Panc1 (cell line): ENCODE measurements around the gene EIF5A.

Experiments used
- POLR2AphosphoS5 ChIP-seq: IDR thresholded peaks from 2 replicates; pipeline ENCODE4 v1.6.1; 2012; ENCODE audit warnings: mild to moderate bottlenecking, low read depth, low read length, moderate library complexity
- SIN3A ChIP-seq: IDR thresholded peaks from 2 replicates; pipeline ENCODE4 v1.6.1; 2012; ENCODE audit warnings: low read depth, mild to moderate bottlenecking, low read length, moderate library complexity, borderline replicate concordance; ENCODE audit not compliant: insufficient read depth
- TF ChIP-seq, protein P1 (sequence below): fragments of 450-650 bp; IDR thresholded peaks from 2 replicates; pipeline ENCODE4 v1.5.1; 2017; ENCODE audit warnings: mild to moderate bottlenecking
- TF ChIP-seq, protein P2 (sequence below), 2 experiments: IDR thresholded peaks; 2 replicates each; pipeline ENCODE4 v1.6.1; 2011 to 2012; ENCODE audit warnings: low read depth in 2 of 2, control low read depth in 1 of 2, low read length in 1 of 2, mild to moderate bottlenecking in 1 of 2, moderate library complexity in 1 of 2; ENCODE audit not compliant: insufficient read depth in 1 of 2

DNA sequence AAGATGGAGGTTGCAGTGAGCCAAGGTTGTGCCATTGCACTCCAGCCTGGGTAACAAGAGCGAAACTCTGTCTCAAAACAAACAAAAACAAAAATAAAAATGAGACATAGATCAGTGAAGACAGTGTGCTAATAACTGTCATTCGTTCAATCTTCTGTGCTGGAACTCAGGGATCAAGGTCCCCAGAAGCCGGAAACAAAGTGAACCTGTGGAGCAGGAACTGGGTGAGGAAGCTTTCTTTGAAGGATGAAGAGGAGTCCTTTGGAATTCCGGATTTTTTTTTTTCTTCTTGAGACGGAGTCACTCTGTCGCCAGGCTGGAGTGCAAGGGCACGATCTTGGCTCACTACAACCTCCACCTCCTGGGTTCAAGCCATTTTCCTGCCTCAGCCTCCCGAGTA, 28.0 kb upstream of the EIF5A start:
- TF ChIP-seq, protein P1, sequence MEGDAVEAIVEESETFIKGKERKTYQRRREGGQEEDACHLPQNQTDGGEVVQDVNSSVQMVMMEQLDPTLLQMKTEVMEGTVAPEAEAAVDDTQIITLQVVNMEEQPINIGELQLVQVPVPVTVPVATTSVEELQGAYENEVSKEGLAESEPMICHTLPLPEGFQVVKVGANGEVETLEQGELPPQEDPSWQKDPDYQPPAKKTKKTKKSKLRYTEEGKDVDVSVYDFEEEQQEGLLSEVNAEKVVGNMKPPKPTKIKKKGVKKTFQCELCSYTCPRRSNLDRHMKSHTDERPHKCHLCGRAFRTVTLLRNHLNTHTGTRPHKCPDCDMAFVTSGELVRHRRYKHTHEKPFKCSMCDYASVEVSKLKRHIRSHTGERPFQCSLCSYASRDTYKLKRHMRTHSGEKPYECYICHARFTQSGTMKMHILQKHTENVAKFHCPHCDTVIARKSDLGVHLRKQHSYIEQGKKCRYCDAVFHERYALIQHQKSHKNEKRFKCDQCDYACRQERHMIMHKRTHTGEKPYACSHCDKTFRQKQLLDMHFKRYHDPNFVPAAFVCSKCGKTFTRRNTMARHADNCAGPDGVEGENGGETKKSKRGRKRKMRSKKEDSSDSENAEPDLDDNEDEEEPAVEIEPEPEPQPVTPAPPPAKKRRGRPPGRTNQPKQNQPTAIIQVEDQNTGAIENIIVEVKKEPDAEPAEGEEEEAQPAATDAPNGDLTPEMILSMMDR: no peak
- TF ChIP-seq SIN3A: no peak
- TF ChIP-seq, protein P2, sequence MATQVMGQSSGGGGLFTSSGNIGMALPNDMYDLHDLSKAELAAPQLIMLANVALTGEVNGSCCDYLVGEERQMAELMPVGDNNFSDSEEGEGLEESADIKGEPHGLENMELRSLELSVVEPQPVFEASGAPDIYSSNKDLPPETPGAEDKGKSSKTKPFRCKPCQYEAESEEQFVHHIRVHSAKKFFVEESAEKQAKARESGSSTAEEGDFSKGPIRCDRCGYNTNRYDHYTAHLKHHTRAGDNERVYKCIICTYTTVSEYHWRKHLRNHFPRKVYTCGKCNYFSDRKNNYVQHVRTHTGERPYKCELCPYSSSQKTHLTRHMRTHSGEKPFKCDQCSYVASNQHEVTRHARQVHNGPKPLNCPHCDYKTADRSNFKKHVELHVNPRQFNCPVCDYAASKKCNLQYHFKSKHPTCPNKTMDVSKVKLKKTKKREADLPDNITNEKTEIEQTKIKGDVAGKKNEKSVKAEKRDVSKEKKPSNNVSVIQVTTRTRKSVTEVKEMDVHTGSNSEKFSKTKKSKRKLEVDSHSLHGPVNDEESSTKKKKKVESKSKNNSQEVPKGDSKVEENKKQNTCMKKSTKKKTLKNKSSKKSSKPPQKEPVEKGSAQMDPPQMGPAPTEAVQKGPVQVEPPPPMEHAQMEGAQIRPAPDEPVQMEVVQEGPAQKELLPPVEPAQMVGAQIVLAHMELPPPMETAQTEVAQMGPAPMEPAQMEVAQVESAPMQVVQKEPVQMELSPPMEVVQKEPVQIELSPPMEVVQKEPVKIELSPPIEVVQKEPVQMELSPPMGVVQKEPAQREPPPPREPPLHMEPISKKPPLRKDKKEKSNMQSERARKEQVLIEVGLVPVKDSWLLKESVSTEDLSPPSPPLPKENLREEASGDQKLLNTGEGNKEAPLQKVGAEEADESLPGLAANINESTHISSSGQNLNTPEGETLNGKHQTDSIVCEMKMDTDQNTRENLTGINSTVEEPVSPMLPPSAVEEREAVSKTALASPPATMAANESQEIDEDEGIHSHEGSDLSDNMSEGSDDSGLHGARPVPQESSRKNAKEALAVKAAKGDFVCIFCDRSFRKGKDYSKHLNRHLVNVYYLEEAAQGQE (IDR thresholded peaks at IDR 0.05; ENCODE audit: insufficient read depth in 1 of 2, low read depth in 2 of 2, low read length in 1 of 2): no peak
- TF ChIP-seq POLR2AphosphoS5: no peak
